Neural crest cell (in vitro differentiated cells): ENCODE data around the gene NUP93. TPM values are rescaled to one million over a fixed set of nuclear protein-coding genes. Genes with fewer than 3 reads are reported as not detected.

Experiments
- DNase-seq: peaks from one replicate; pipeline ENCODE4 v3.0.0; 2021; ENCODE audit warnings: low read depth, mixed read lengths, low spot score
- H3K27ac Mint-ChIP-seq: one replicate; pipeline ENCODE4 v1.8.0; 2021; ENCODE audit warnings: mild to moderate bottlenecking, mixed read lengths; ENCODE audit not compliant: unreplicated experiment
- H3K27me3 Mint-ChIP-seq: 2 replicates; pipeline ENCODE4 v1.8.0; 2021; ENCODE audit warnings: low read depth, mild to moderate bottlenecking, mixed read lengths
- H3K36me3 Mint-ChIP-seq: 2 replicates; pipeline ENCODE4 v1.8.0; 2021; ENCODE audit warnings: low read depth, mild to moderate bottlenecking, mixed read lengths
- H3K4me1 Mint-ChIP-seq: 2 replicates; pipeline ENCODE4 v1.8.0; 2021; ENCODE audit warnings: mixed read lengths
- H3K4me3 Mint-ChIP-seq: one replicate; pipeline ENCODE4 v1.8.0; 2021; ENCODE audit warnings: mild to moderate bottlenecking, mixed read lengths
- H3K9me3 Mint-ChIP-seq: 2 replicates; pipeline ENCODE4 v1.8.0; 2021; ENCODE audit warnings: mixed read lengths
- total RNA-seq: library from RNA; stranded (reverse); gene quantifications from 2 replicates; pipeline ENCODE4 v1.2.1, GENCODE V29; 2021
- TF ChIP-seq, protein P1 (sequence below): fragments of 200-600 bp; sonication (generic); conservative IDR thresholded peaks from 2 replicates; pipeline ENCODE4 v1.5.0; 2021; ENCODE audit warnings: antibody characterized with exemption, mild to moderate bottlenecking

NUP93 gene
- total RNA-seq, 1 donor from 2014 or later: 152 TPM

DNA sequence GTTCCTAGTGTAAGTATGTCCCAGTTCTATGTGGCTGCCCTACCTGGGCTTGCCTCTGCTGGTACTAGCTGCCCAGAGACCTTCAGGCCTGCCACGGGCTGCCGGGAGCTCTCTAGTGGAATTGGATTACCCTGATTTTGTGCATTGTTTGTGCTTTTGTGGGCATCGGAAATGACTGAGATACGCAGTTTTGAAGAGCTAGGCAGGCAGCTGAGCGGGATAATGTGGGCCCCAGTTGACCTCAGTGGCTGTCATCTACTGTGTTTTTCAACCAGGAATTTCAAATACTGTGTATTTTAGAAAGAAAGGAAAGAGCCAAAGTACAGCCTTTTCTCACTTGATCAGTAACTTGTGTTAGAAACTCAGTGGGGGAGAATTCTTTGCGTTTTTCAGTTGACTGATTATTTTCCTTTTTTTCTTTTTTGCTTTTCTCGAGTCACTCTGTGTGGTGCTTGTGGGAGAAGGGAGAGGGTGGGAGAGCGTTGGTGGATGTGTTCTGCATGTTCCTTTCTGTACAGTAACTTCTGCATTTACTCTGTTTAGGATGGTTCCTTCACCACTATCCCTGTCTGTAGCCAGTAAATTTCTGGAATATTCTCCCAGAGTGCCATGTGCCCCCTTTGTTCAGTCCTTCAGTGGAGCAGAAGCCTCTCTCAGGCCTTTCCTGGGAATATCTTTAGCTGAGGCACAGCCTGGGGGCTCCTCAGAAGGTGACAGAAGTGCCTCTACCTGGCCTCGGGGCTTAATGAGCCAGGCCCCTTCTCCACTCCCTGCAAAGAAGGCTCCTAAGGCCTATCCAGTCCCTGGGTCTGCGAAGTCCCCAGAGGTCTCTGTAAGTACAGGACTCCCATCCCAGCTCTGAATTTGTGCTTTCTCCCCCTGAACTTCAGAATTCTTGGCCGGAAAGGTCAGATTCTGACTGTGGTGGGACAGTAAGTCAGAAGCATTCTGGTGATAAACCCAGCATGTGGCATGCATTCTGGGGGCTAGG lies 120.1 kb downstream of the NUP93 start:
- DNase-seq: no peak
- H3K27me3 Mint-ChIP-seq: no peaks in the 10 kb centered on the region
- peaks cover 43% of the 10 kb centered on the region for H3K4me1 Mint-ChIP-seq
- peak overlapping the region; percentile 10 for H3K27ac Mint-ChIP-seq
- H3K36me3 Mint-ChIP-seq: peaks cover 3% of the 10 kb centered on the region
- TF ChIP-seq, protein P1, sequence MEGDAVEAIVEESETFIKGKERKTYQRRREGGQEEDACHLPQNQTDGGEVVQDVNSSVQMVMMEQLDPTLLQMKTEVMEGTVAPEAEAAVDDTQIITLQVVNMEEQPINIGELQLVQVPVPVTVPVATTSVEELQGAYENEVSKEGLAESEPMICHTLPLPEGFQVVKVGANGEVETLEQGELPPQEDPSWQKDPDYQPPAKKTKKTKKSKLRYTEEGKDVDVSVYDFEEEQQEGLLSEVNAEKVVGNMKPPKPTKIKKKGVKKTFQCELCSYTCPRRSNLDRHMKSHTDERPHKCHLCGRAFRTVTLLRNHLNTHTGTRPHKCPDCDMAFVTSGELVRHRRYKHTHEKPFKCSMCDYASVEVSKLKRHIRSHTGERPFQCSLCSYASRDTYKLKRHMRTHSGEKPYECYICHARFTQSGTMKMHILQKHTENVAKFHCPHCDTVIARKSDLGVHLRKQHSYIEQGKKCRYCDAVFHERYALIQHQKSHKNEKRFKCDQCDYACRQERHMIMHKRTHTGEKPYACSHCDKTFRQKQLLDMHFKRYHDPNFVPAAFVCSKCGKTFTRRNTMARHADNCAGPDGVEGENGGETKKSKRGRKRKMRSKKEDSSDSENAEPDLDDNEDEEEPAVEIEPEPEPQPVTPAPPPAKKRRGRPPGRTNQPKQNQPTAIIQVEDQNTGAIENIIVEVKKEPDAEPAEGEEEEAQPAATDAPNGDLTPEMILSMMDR: no peak
- no peaks in the 10 kb centered on the region for H3K9me3 Mint-ChIP-seq
- no peak overlapping the region for H3K4me3 Mint-ChIP-seq

DNA sequence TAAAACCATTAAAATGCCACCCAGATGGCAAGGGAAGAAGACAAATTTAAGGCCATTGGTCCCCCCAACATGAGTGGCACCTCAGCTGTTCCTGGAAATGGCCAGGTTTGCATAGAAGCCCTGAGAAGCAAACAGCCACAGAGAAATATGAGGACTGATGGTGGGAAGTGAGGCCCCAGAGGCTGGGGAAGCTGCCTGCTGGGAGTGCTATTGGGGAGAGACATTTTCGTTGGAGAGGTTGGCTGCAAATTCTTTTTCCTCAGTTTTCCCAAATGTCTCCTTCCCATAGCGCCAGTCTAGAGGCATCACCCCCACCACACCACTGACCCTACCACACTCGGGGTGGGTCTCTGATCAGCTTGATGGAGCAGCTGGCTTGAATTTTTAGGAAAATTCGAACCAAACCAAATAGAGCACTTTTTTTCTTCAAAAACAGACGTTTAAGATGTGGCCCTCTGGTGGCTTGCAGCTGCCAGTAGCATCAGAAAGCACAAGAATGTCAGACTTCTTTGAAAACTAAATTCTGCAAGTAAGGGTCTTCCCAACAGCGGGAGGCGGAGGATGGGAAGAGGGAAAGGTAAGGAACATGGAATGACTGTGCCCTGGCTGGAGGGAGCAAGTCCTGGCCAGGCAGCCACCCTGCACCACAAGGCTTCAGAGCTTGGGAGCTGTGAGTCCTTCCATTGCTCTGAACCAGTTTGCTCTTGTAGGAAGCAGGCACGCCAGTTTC lies 121.9 kb downstream of the NUP93 start:
- H3K27ac Mint-ChIP-seq: no peak overlapping the region
- H3K36me3 Mint-ChIP-seq: peaks cover 1% of the 10 kb centered on the region
- no peak for DNase-seq
- TF ChIP-seq, protein P1: peak; percentile 54
- H3K4me1 Mint-ChIP-seq: peaks cover 41% of the 10 kb centered on the region
- H3K4me3 Mint-ChIP-seq: no peak overlapping the region
- H3K27me3 Mint-ChIP-seq: no peaks in the 10 kb centered on the region
- no peaks in the 10 kb centered on the region for H3K9me3 Mint-ChIP-seq

DNA sequence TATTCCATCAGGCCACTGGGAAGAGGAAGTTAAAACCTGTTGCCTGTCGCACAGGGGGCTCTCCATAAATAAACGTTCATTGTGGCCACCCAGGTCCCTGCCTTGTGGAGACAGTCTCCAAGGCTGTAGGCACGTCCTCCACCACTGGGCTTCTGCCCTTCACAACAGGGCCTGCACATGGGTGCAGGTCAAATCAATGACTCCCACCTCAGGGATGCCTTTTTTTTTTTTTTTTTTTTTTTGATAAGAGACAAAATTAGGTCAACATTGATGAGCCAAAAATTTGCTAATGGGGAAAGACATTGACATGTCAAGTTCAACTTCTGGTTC lies 122.4 kb downstream of the NUP93 start:
- Mint-ChIP-seq H3K4me1 (peaks cover 38% of the 10 kb centered on the region), H3K36me3 (no peaks in the 10 kb centered on the region), H3K27ac (no peak overlapping the region), H3K9me3 (no peaks in the 10 kb centered on the region), H3K27me3 (no peaks in the 10 kb centered on the region), H3K4me3 (no peak overlapping the region)
- TF ChIP-seq, protein P1: no peak
- DNase-seq: no peak

DNA sequence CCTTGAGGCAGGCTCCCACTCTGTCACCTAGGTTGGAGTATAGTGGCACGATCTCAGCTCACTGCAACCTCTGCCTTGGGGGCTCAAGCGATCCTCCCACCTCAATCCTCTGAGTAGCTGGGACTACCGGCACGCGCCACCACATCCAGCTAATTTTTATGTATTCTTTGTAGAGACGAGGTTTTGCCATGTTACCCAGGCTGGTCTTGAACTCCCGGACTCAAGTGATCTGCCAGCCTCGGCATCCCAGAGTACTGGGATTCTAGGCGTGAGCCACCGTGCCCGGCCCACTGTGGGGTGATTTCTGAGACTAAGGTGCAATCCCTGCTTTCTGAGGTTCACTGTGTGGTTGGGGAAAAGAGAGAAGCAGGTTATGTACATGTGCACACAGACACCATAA lies 123.0 kb downstream of the NUP93 start:
- H3K27me3 Mint-ChIP-seq: no peaks in the 10 kb centered on the region
- no peak overlapping the region for H3K4me3 Mint-ChIP-seq
- no peaks in the 10 kb centered on the region for H3K9me3 Mint-ChIP-seq
- DNase-seq: no peak
- H3K4me1 Mint-ChIP-seq: peaks cover 32% of the 10 kb centered on the region
- TF ChIP-seq, protein P1: no peak
- no peaks in the 10 kb centered on the region for H3K36me3 Mint-ChIP-seq
- H3K27ac Mint-ChIP-seq: peak overlapping the region; percentile 62

DNA sequence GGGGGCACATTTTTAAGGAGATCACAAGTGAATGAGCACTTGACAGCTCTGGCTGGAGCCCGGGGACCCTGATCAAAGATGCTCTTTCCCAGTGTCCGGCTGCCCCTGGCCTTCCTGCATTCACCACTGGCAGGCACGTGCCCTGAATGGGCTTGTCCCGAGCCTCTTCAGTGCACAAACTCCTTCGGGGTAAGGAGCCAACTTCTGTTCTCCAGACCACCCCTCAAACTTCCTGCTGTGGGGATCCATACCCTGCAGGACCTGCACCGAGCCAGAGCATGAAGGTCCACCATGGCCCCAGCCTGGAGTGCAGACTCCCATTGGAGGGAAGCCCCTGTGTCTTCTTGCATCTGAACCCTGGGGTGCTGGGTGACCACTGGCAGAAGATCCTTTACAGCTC lies 125.3 kb downstream of the NUP93 start:
- H3K4me3 Mint-ChIP-seq: no peak overlapping the region
- TF ChIP-seq, protein P1: no peak
- DNase-seq: no peak
- no peak overlapping the region for H3K27ac Mint-ChIP-seq
- H3K9me3 Mint-ChIP-seq: no peaks in the 10 kb centered on the region
- no peaks in the 10 kb centered on the region for H3K36me3 Mint-ChIP-seq
- H3K27me3 Mint-ChIP-seq: no peaks in the 10 kb centered on the region
- peaks cover 9% of the 10 kb centered on the region for H3K4me1 Mint-ChIP-seq
